Breast epithelium (tissue), 4 donors: Measurements from ENCODE around the gene ATP2C2. TPM values are rescaled to one million over a fixed set of nuclear protein-coding genes. Genes with fewer than 3 reads are reported as not detected.

Source experiments
- DNase-seq, 2 donors: peaks; one replicate each; pipeline ENCODE4 v3.0.0-alpha.2; 2019; ENCODE audit warnings: low spot score in 2 of 2
- H3K27ac ChIP-seq, 2 donors: fragments of 200-600 bp; sonication (generic) in 1 of 2; one replicate each; pipeline ENCODE4 v1.5.1; 2016 to 2019; ENCODE audit warnings: mild to moderate bottlenecking in 1 of 2
- H3K27me3 ChIP-seq, 2 donors: fragments of 200-600 bp; sonication (generic) in 1 of 2; one replicate each; pipeline versions ENCODE4 v1.5.1 to v1.6.0; 2017 to 2019; ENCODE audit warnings: control low read depth in 1 of 2, mild to moderate bottlenecking in 1 of 2
- H3K36me3 ChIP-seq: fragments of 200-600 bp; one replicate; pipeline ENCODE4 v1.5.1; 2019
- H3K4me1 ChIP-seq, 2 donors: fragments of 200-600 bp; sonication (generic); one replicate each; pipeline ENCODE4 v1.5.1; 2016 to 2019; ENCODE audit warnings: control low read depth in 1 of 2
- H3K4me3 ChIP-seq, 3 donors: fragments of 200-600 bp; sonication (generic); 1 replicate in 2 of 3; 2 replicates in 1 of 3; pipeline ENCODE4 v1.5.1; 2016 to 2019; ENCODE audit warnings: mild to moderate bottlenecking in 3 of 3, moderate library complexity in 2 of 3
- H3K9me3 ChIP-seq, 2 donors: fragments of 200-600 bp; sonication (generic) in 1 of 2; one replicate each; pipeline ENCODE4 v1.5.1; 2016 to 2019; ENCODE audit warnings: control low read depth in 1 of 2
- POLR2A ChIP-seq: fragments of 450-650 bp; IDR thresholded peaks from one replicate; pipeline ENCODE4 v1.6.1; 2016; ENCODE audit warnings: antibody characterized with exemption, mild to moderate bottlenecking, moderate library complexity
- POLR2AphosphoS5 ChIP-seq, 3 donors: sonication (generic); formaldehyde crosslinking; IDR thresholded peaks; one replicate each; pipeline ENCODE4 v1.6.1; 2017; ENCODE audit warnings: antibody characterized with exemption in 3 of 3
- intact Hi-C: fragments of 100-400 bp; cut with DNase I; formaldehyde crosslinking; loops from one replicate; pipeline ENCODE4 v1.15.1; 2023; ENCODE audit warnings: low total_unique reads
- total RNA-seq, 3 donors: library from RNA; depleted of rRNA; stranded (reverse); fragments of >200 nt; gene quantifications; one replicate each; pipeline ENCODE4 v1.1.0, GENCODE V29; 2016
- TF ChIP-seq, protein P1 (sequence below), 3 donors: fragments of 450-650 bp; IDR thresholded peaks; one replicate each; pipeline ENCODE4 v1.5.1; 2016 to 2017; ENCODE audit warnings: antibody characterized with exemption in 3 of 3, mild to moderate bottlenecking in 3 of 3, moderate library complexity in 3 of 3

The ATP2C2 gene
- total RNA-seq, 3 donors from 2014 or later = 6.0 to 28.5 TPM; not detected in 1

DNA sequence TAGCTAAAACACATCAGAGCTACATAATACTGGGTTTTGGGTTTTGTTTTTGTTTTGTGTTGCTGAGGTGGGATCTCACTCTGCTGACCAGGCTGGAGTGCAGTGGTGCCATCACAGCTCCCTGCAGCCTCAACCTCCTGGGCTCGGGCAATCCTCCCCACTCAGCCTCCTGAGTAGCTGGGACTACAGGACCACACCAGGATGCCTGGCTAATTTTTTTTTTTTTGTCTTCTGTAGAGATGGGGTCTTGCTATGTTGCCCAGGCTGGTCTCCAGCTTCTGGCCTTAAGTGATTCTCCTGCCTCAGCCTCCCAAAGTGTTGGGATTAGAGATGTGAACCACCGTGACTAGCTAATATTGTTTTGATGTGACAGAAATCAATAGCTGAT lies 129.9 kb downstream of the ATP2C2 start:
- no peak overlapping the region for H3K4me3 ChIP-seq
- no peak for DNase-seq
- H3K9me3 ChIP-seq = no peaks in the 10 kb centered on the region
- no peaks in the 10 kb centered on the region for H3K36me3 ChIP-seq
- no peak overlapping the region for H3K27ac ChIP-seq
- intact Hi-C loops = loop anchor here (10.0 kb wide), 1 partner anchor 437 kb away; no protein-coding TSS in a partner anchor
- no peaks in the 10 kb centered on the region for H3K27me3 ChIP-seq
- no peaks in the 10 kb centered on the region for H3K4me1 ChIP-seq
- TF ChIP-seq POLR2AphosphoS5 (IDR thresholded peaks at IDR 0.05) (no peak), POLR2A (no peak)
- TF ChIP-seq, protein P1, sequence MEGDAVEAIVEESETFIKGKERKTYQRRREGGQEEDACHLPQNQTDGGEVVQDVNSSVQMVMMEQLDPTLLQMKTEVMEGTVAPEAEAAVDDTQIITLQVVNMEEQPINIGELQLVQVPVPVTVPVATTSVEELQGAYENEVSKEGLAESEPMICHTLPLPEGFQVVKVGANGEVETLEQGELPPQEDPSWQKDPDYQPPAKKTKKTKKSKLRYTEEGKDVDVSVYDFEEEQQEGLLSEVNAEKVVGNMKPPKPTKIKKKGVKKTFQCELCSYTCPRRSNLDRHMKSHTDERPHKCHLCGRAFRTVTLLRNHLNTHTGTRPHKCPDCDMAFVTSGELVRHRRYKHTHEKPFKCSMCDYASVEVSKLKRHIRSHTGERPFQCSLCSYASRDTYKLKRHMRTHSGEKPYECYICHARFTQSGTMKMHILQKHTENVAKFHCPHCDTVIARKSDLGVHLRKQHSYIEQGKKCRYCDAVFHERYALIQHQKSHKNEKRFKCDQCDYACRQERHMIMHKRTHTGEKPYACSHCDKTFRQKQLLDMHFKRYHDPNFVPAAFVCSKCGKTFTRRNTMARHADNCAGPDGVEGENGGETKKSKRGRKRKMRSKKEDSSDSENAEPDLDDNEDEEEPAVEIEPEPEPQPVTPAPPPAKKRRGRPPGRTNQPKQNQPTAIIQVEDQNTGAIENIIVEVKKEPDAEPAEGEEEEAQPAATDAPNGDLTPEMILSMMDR (IDR thresholded peaks at IDR 0.05) = no peak

DNA sequence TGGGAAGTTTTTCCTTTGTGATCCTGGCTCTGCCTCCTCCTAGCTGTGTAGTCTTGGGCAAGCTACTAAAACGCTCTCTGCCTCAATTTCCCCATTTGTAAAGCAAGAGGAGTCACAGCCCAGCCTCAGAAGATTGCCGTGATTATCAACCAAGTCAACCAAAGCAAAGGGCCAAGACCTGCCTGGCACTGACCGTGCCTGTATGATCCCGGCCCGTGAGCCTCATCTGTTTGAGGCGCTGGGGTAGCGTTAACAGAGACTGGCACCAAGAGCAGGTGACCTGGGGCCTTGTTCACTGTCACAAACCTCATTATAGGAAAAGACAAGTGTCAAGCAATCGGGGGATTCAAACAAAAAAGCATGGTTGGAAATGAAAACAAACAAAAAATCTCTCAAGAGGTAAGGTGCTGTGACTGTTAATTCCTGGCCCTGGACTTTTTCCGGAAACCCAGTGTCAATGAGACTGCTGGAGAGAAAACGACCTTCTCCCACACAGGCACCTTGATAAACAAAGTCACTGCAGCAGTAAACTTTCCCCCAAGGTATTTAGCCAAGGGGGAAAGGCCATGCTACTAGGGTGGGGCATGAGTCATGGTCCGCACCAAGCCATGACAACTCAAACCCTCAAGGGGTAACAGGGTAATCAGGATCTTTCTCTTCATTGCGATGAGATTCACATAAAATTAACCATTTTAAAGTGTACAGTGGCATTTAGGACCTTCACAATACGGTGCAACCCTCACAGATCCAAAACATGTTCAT lies 130.7 kb downstream of the ATP2C2 start:
- TF ChIP-seq POLR2A (no peak), POLR2AphosphoS5 (IDR thresholded peaks at IDR 0.05) (no peak)
- TF ChIP-seq, protein P1 (IDR thresholded peaks at IDR 0.05) = no peak
- no peaks in the 10 kb centered on the region for H3K36me3 ChIP-seq
- no peak overlapping the region for H3K27ac ChIP-seq
- DNase-seq = no peak
- H3K4me1 ChIP-seq = peaks cover 0 to 6% of the 10 kb centered on the region in 2 donors
- no peaks in the 10 kb centered on the region for H3K9me3 ChIP-seq
- no peaks in the 10 kb centered on the region for H3K27me3 ChIP-seq
- no peak overlapping the region for H3K4me3 ChIP-seq
- intact Hi-C loops = loop anchor here (10.0 kb wide), 1 partner anchor 436 kb away; no protein-coding TSS in a partner anchor

DNA sequence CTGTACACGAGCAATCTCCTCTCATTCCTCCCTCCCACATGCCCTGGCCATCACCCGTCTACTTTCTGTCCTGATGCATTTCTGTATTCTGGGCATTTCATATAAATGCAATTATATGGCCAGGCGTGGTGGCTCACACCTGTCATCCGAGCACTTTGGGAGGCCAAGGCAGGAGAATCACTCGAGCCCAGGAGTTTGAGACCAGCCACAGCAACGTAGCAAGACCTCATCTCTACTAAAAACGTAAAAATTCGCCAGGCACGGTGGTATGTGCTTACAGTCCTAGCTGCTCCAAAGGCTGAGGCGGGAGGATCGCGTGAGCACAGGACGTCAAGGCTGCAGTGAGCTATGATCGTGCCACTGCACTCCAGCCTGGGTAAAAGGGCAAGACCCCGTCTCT lies 131.3 kb downstream of the ATP2C2 start:
- intact Hi-C loops = loop anchor here (10.0 kb wide), 1 partner anchor 435 kb away; no protein-coding TSS in a partner anchor
- TF ChIP-seq POLR2A (no peak), POLR2AphosphoS5 (IDR thresholded peaks at IDR 0.05) (no peak)
- TF ChIP-seq, protein P1 (IDR thresholded peaks at IDR 0.05) = no peak
- peaks cover 0 to 6% of the 10 kb centered on the region in 2 donors for H3K4me1 ChIP-seq
- no peaks in the 10 kb centered on the region for H3K9me3 ChIP-seq
- DNase-seq = no peak
- H3K27ac ChIP-seq = no peak overlapping the region
- no peaks in the 10 kb centered on the region for H3K36me3 ChIP-seq
- no peak overlapping the region for H3K4me3 ChIP-seq
- no peaks in the 10 kb centered on the region for H3K27me3 ChIP-seq

DNA sequence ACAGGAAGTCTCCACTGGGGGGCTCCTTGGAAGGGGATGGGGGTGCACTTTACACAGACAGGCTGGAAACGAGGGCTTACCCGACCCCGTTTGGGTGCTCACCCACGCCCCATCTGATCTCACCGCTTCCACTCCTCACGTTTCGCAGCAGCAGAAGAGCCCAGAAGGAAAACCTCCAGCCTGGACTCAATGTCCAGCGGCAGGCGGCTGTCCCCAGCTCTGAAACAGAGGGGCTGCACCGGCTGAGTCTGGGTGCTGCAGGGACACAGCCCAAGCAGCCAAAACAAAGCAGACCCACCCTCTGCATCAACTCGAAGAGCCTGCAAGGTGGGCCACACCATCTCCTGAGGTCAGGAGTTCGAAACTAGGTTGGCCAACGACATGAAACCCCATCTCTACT lies 132.2 kb downstream of the ATP2C2 start:
- Histone ChIP-seq H3K4me1 (peaks cover 7 to 8% of the 10 kb centered on the region in 2 donors), H3K9me3 (no peaks in the 10 kb centered on the region), H3K36me3 (no peaks in the 10 kb centered on the region), H3K27me3 (no peaks in the 10 kb centered on the region), H3K27ac (no peak overlapping the region), H3K4me3 (no peak overlapping the region)
- DNase-seq = no peak
- intact Hi-C loops = no loop called here
- TF ChIP-seq POLR2A (no peak), POLR2AphosphoS5 (IDR thresholded peaks at IDR 0.05) (no peak)
- TF ChIP-seq, protein P1 (IDR thresholded peaks at IDR 0.05) = no peak

DNA sequence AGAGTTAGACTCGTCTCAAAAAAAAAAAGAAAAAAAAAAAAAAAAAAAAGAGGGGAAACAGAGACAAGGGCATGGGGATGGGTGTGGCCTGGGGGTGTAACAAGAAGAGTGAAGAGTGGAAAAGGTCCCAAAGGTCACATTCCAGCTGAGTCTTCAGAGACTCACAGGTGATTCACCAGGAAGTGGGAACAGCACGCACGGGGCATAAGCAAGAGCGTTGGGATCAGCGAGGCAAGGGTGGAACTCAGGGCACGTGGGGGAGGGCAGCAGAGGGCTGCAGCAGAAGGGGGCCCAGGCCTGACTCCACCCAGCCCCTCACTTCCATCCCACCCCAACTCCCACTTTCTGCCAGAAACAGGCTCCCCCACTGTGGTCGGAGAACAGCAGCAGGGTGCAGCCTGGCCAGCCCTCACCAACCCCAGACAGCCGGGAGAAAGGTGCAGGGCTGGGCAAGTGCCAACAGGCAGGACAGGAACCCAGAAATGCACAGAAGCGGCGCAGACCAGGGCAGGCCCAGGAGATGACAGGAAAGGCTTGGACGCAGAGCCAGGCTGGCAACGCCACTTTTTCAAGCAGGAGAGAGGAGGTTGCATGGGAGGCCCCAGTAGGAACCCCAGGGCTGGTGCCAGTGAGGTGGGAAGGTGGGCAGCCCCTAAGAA lies 132.9 kb downstream of the ATP2C2 start:
- intact Hi-C loops = no loop called here
- no peaks in the 10 kb centered on the region for H3K9me3 ChIP-seq
- peak overlapping the region; percentile 48 to 50 for H3K27ac ChIP-seq
- no peaks in the 10 kb centered on the region for H3K36me3 ChIP-seq
- peaks cover 7 to 8% of the 10 kb centered on the region in 2 donors for H3K4me1 ChIP-seq
- no peak for TF ChIP-seq POLR2AphosphoS5 (IDR thresholded peaks at IDR 0.05)
- TF ChIP-seq, protein P1 (IDR thresholded peaks at IDR 0.05) = no peak
- TF ChIP-seq POLR2A = no peak
- H3K27me3 ChIP-seq = no peaks in the 10 kb centered on the region
- no peak overlapping the region for H3K4me3 ChIP-seq
- no peak for DNase-seq
